Brain microvascular endothelial cell (primary cell): Measurements from ENCODE around the gene ZNF135.

Experiments
- DNase-seq: peaks from one replicate; pipeline ENCODE4 v3.0.0-alpha.2; 2020
- H3K27ac ChIP-seq: fragments of 250-450 bp; sonication (Bioruptor Pico); 2 replicates; pipeline ENCODE4 v1.5.1; 2020; ENCODE audit warnings: mild to moderate bottlenecking, moderate library complexity
- H3K27me3 ChIP-seq: fragments of 250-450 bp; sonication (Bioruptor Pico); replicated peaks from 2 replicates; pipeline ENCODE4 v1.5.1; 2020; ENCODE audit warnings: mild to moderate bottlenecking
- H3K36me3 ChIP-seq: fragments of 250-450 bp; sonication (Bioruptor Pico); replicated peaks from 2 replicates; pipeline ENCODE4 v1.5.1; 2020; ENCODE audit warnings: mild to moderate bottlenecking
- H3K4me3 ChIP-seq: 2 replicates; pipeline ENCODE4 v1.5.1; 2011; ENCODE audit warnings: low read depth, mild to moderate bottlenecking, control low read depth, low read length, moderate library complexity
- CTCF ChIP-seq: IDR thresholded peaks from 2 replicates; pipeline ENCODE4 v1.5.1; 2011; ENCODE audit warnings: low read depth, mild to moderate bottlenecking, moderate library complexity, low read length, control low read depth, inconsistent platforms; ENCODE audit errors: missing control alignments
- in situ Hi-C: cut with HindIII; loops from 2 replicates; pipeline ENCODE4 v1.10.0; 2017; ENCODE audit warnings: low sequenced_read_pairs, low pct_ligation_motif_present

ZNF135 gene

GRCh38 chr19:58053480-58054156, 5.5 kb upstream of the ZNF135 start:
- Histone ChIP-seq H3K4me3 (no peak overlapping the region), H3K27me3 (no peaks in the 10 kb centered on the region), H3K36me3 (no peaks in the 10 kb centered on the region), H3K27ac (no peak overlapping the region)
- in situ Hi-C loops: no loop called here
- no peak for DNase-seq
- TF ChIP-seq CTCF: no peak

GRCh38 chr19:58054901-58055874, 3.9 kb upstream of the ZNF135 start:
- Histone ChIP-seq H3K27me3 (no peaks in the 10 kb centered on the region), H3K4me3 (peak overlapping the region; percentile 41), H3K27ac (no peak overlapping the region), H3K36me3 (no peaks in the 10 kb centered on the region)
- peak; percentile 12 for DNase-seq
- peak; percentile 36 for TF ChIP-seq CTCF
- in situ Hi-C loops: no loop called here

- in situ Hi-C loops: no loop called here
- H3K4me3 ChIP-seq: no peak overlapping the region
- H3K36me3 ChIP-seq: no peaks in the 10 kb centered on the region
- no peaks in the 10 kb centered on the region for H3K27me3 ChIP-seq
- no peak overlapping the region for H3K27ac ChIP-seq
- no peak for DNase-seq
- TF ChIP-seq CTCF: no peak
Measured at GRCh38 chr19:58056261-58056660, 2.8 kb upstream of the ZNF135 start.

GRCh38 chr19:58056861-58057260, 2.2 kb upstream of the ZNF135 start:
- no peak for DNase-seq
- in situ Hi-C loops: no loop called here
- no peak for TF ChIP-seq CTCF
- no peak overlapping the region for H3K4me3 ChIP-seq
- no peak overlapping the region for H3K27ac ChIP-seq
- H3K36me3 ChIP-seq: no peaks in the 10 kb centered on the region
- H3K27me3 ChIP-seq: no peaks in the 10 kb centered on the region

- Histone ChIP-seq H3K36me3 (no peaks in the 10 kb centered on the region), H3K4me3 (peak overlapping the region; percentile 52), H3K27me3 (no peaks in the 10 kb centered on the region), H3K27ac (no peak overlapping the region)
- in situ Hi-C loops: no loop called here
- no peak for TF ChIP-seq CTCF
- no peak for DNase-seq
Measured at GRCh38 chr19:58058467-58058866, 615 bp upstream of the ZNF135 start.
